GM21825 (cell line): Measurements from ENCODE around the gene PDCD4.

Experiments
- ATAC-seq: cut with Tn5 transposase; IDR thresholded peaks from one replicate; pipeline ENCODE4 v1.9.1; 2021; ENCODE audit warnings: mild to moderate bottlenecking, moderate library complexity; ENCODE audit not compliant: unreplicated experiment

PDCD4 gene

GRCh38 chr10:110871298-110872084 lies at the start of gene PDCD4:
Gene PDCD4 (plus strand): TSS chr10:110871928. CDS start chr10:110876028, 4,100 bp downstream.
- ATAC-seq = peak; percentile 66

GRCh38 chr10:110822035-110822711 lies 49.6 kb upstream of the PDCD4 start:
- no peak for ATAC-seq

GRCh38 chr10:110822712-110823311 lies 48.9 kb upstream of the PDCD4 start:
- ATAC-seq = no peak

GRCh38 chr10:110824152-110824441 lies 47.6 kb upstream of the PDCD4 start:
- ATAC-seq = no peak

- ATAC-seq = no peak
Measured at GRCh38 chr10:110824660-110825059, 47.1 kb upstream of the PDCD4 start.

- ATAC-seq = no peak
Measured at GRCh38 chr10:110825508-110825907, 46.2 kb upstream of the PDCD4 start.

- no peak for ATAC-seq
Measured at GRCh38 chr10:110827410-110827809, 44.3 kb upstream of the PDCD4 start.

- no peak for ATAC-seq
Measured at GRCh38 chr10:110827875-110828274, 43.9 kb upstream of the PDCD4 start.

GRCh38 chr10:110828525-110828924 lies 43.2 kb upstream of the PDCD4 start:
- no peak for ATAC-seq

GRCh38 chr10:110829721-110830410 lies 41.9 kb upstream of the PDCD4 start:
- ATAC-seq = no peak

- ATAC-seq = no peak
Measured at GRCh38 chr10:110833234-110833940, 38.3 kb upstream of the PDCD4 start.

- ATAC-seq = no peak
Measured at GRCh38 chr10:110833941-110834628, 37.6 kb upstream of the PDCD4 start.

GRCh38 chr10:110834629-110835301 lies 37.0 kb upstream of the PDCD4 start:
- ATAC-seq = no peak

- no peak for ATAC-seq
Measured at GRCh38 chr10:110835841-110836240, 35.9 kb upstream of the PDCD4 start.

GRCh38 chr10:110836706-110837105 lies 35.0 kb upstream of the PDCD4 start:
- ATAC-seq = no peak

GRCh38 chr10:110837418-110838171 lies 34.1 kb upstream of the PDCD4 start:
- no peak for ATAC-seq

- ATAC-seq = no peak
Measured at GRCh38 chr10:110840225-110840922, 31.4 kb upstream of the PDCD4 start.

- ATAC-seq = no peak
Measured at GRCh38 chr10:110840923-110841428, 30.8 kb upstream of the PDCD4 start.
